NB4 (cell line): ENCODE measurements around the gene FHIP1A.

Experiments used
- DNase-seq: peaks from one replicate; pipeline ENCODE4 v3.0.0; 2010; ENCODE audit warnings: low read depth
- H3K4me3 ChIP-seq: one replicate; pipeline ENCODE4 v1.5.1; 2011; ENCODE audit warnings: mild to moderate bottlenecking, low read depth, low read length, moderate library complexity
- MYC ChIP-seq: IDR thresholded peaks from 2 replicates; pipeline ENCODE4 v1.6.1; 2011; ENCODE audit warnings: low read depth, low read length
- POLR2A ChIP-seq: IDR thresholded peaks from 2 replicates; pipeline ENCODE4 v1.6.1; 2011; ENCODE audit warnings: mild to moderate bottlenecking; ENCODE audit not compliant: insufficient read length; ENCODE audit errors: extremely low read depth
- TF ChIP-seq, protein P1 (sequence below): IDR thresholded peaks from one replicate; pipeline ENCODE4 v1.5.1; 2012; ENCODE audit warnings: low read depth, low read length
- TF ChIP-seq, protein P2 (sequence below): IDR thresholded peaks from 2 replicates; pipeline ENCODE4 v1.6.1; 2011; ENCODE audit warnings: low read depth, low read length

Gene FHIP1A

DNA sequence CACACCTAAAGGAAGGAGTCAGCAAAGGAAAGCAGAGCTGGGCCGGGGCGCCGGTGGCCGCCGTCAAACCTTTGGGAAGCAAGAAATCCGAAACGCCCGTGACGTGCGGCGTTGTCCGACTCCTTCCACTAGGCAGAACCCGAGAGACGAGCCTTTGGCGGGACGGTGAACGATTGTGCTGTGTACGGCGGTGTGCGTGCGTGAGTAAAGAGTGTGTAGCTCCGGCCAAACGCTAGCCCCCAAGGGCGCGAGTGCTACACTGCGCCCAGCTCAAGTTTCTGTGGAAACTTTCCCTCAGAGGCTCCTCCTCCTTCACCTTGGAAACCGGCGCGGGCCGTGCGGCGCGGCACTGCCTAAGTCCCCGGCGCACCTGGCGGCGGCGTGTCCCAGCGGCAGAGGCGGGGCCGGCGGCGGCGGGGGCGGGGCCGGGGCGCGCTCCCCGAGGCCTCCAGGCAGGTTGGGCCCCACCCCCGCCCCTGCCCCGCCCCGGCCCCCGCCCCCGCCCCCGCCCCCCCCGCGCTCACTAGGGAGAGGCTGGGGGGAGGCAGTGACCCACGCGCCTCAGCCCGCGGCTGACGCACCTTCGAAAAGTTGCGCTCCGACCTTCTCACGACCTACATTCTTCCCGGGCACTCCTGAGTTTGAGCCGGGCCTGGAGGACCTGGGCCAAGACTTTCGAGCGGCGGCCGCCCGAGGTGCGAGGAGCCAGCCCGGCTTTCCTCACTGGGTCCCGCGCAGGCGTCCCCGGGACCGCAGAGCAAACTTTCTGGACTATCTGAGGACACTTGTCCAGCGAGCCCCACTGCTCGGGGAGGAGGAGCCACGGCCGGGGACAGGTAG, at the start of gene FHIP1A:
FHIP1A (plus strand) TSS at position 547 of the 840 bp plus-strand sequence. CDS start 157,084 bp downstream, outside the sequence.
- TF ChIP-seq MYC: no peak
- no peak for TF ChIP-seq POLR2A
- TF ChIP-seq, protein P1, sequence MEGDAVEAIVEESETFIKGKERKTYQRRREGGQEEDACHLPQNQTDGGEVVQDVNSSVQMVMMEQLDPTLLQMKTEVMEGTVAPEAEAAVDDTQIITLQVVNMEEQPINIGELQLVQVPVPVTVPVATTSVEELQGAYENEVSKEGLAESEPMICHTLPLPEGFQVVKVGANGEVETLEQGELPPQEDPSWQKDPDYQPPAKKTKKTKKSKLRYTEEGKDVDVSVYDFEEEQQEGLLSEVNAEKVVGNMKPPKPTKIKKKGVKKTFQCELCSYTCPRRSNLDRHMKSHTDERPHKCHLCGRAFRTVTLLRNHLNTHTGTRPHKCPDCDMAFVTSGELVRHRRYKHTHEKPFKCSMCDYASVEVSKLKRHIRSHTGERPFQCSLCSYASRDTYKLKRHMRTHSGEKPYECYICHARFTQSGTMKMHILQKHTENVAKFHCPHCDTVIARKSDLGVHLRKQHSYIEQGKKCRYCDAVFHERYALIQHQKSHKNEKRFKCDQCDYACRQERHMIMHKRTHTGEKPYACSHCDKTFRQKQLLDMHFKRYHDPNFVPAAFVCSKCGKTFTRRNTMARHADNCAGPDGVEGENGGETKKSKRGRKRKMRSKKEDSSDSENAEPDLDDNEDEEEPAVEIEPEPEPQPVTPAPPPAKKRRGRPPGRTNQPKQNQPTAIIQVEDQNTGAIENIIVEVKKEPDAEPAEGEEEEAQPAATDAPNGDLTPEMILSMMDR: no peak
- TF ChIP-seq, protein P2, sequence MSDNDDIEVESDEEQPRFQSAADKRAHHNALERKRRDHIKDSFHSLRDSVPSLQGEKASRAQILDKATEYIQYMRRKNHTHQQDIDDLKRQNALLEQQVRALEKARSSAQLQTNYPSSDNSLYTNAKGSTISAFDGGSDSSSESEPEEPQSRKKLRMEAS: no peak
- peak within 1 kb of the TSS; percentile 42 for H3K4me3 ChIP-seq
- DNase-seq: peak; percentile 52

DNA sequence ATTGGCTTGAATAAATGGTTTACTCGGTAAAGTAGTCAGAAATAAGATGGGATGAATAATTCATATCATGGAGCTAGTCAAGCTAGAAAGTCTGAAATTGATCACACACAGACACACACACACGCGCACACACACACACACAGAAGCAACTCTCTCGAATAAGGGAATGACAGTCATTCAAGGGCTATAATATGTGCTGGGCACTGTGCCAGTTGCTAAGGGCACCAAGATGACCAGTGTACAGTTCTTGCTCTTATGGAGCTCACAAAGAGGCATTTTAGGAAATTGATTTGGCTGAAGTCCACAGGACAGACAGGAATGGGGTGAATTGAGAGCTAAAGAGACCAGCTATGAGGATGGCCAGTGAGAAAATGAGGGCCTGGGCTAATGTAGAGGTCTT, 49.4 kb upstream of the FHIP1A start:
- DNase-seq: no peak
- TF ChIP-seq POLR2A (no peak), MYC (no peak)
- TF ChIP-seq, protein P1: no peak
- TF ChIP-seq, protein P2: no peak
- H3K4me3 ChIP-seq: no peak overlapping the region

DNA sequence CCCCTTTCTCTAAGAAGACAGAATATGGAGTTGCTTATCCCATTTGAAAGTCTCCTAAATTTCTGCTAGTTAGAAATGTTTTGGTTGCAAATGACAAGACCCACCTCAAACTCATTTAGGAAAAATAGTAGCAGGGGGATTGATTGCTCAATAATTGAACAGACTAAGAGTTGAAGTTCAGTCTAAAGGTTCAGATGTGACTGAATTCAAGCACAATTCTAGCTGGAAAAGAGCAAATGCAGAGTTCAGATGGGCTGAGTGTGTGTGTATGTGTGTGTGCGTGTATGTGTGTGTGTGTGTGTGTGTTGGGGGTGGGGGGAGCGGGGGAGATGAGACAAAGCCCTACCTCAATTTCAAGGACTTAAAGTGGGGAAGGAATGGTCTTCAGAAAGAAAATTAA, 47.9 kb upstream of the FHIP1A start:
- no peak overlapping the region for H3K4me3 ChIP-seq
- no peak for DNase-seq
- TF ChIP-seq MYC (no peak), POLR2A (no peak)
- TF ChIP-seq, protein P2: no peak
- TF ChIP-seq, protein P1: no peak

DNA sequence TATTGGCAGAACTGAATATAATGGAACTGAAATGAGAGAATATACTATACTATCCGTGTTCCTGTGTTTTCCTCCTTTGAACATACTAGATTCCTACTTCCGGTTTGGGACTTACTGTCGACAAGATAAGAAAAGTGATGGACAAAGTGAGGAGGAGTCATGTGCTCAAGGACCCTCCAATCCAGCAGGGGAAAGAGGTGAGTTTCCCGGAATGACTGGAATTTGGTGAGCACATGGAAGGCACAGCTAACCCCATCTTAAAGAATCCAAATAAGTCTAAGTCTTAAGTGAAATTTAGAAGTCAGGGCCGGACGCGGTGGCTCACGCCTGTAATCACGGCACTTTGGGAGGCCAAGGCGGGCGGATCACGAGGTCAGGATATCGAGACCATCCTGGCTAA, 47.0 kb upstream of the FHIP1A start:
- TF ChIP-seq, protein P1: no peak
- TF ChIP-seq, protein P2: no peak
- no peak for DNase-seq
- no peak overlapping the region for H3K4me3 ChIP-seq

DNA sequence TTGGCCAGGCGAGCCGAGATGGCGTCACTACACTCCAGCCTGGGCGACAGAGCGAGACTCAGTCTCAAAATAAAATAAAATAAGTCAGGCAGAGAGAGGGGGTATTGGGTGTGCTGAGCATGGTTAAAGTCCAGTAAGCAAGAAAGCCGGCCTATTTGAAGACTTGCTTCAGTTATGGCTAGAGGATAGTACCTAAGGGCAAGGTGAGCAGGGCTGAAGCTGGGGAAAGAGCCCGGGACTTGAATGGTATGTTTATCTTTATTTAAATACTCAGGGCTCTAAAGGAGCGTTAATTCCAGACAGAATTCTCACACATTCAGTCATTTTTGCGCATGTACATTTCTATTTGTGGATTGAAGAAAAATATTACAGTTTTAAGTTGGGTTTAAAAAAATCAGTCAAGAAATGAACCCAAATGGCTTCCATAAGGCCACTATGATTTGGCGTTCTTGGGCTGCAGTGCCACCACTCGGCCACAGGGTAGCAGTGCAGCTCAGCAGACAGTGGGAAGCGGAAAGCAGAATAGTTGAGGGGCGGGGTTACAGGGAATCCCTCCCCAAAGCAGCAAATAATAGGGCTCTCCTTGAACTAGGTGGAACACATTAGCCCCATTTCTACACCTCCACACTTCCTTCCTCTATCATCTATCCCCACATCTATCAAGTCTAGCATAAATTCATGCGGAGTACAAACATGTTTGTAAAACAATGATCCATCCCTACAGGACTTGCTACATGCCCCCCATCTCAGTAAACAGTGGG, 46.4 kb upstream of the FHIP1A start:
- TF ChIP-seq, protein P1: peak; percentile 98
- no peak for TF ChIP-seq MYC
- peak; percentile 75 for DNase-seq
- H3K4me3 ChIP-seq: no peak overlapping the region
